22Rv1 (cell line): ENCODE data around the gene STAM.
"Not testable (repeated sequence)": the region's sequence is repeated elsewhere in the genome, so short reads cannot be mapped to it uniquely, and the experiment has no call there.

Experiments used
- H3K27ac ChIP-seq: fragments of 450-650 bp; 2 replicates; pipeline ENCODE4 v1.5.1; 2017
- ZFX ChIP-seq: fragments of 450-650 bp; IDR thresholded peaks from 2 replicates; pipeline ENCODE4 v1.6.1; 2017; ENCODE audit warnings: antibody characterized with exemption, borderline replicate concordance
- TF ChIP-seq, protein P1 (sequence below): fragments of 450-650 bp; IDR thresholded peaks from 2 replicates; pipeline ENCODE4 v1.5.1; 2017; ENCODE audit warnings: mild to moderate bottlenecking

STAM gene

DNA sequence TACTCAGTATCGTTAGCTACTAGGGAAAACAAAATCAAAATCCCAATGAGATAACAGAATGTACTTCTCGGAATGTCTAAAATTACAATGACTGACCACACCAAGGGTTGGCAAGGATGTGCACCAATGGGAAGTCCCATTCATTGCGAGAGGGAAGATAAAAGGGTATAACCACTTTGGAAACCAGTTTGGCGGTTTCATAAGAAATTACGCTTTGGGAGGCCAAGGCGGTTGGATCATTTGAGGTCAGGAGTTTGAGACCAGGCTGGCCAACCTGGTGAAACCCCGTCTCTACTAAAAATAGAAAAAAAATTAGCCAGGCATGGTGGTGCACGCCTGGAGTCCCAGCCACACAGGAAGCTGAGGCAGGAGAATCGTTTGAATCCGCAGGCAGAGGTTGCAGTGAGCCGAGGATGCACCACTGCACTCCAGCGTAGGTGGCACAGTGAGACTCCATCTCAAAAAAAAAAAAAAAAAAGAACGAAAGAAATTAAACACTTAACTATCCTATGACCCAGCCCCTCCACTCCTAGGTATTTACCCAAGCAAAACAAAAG is 34.4 kb upstream of the STAM start:
- TF ChIP-seq, protein P1, sequence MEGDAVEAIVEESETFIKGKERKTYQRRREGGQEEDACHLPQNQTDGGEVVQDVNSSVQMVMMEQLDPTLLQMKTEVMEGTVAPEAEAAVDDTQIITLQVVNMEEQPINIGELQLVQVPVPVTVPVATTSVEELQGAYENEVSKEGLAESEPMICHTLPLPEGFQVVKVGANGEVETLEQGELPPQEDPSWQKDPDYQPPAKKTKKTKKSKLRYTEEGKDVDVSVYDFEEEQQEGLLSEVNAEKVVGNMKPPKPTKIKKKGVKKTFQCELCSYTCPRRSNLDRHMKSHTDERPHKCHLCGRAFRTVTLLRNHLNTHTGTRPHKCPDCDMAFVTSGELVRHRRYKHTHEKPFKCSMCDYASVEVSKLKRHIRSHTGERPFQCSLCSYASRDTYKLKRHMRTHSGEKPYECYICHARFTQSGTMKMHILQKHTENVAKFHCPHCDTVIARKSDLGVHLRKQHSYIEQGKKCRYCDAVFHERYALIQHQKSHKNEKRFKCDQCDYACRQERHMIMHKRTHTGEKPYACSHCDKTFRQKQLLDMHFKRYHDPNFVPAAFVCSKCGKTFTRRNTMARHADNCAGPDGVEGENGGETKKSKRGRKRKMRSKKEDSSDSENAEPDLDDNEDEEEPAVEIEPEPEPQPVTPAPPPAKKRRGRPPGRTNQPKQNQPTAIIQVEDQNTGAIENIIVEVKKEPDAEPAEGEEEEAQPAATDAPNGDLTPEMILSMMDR: no peak
- TF ChIP-seq ZFX: no peak
- no peak overlapping the region for H3K27ac ChIP-seq

DNA sequence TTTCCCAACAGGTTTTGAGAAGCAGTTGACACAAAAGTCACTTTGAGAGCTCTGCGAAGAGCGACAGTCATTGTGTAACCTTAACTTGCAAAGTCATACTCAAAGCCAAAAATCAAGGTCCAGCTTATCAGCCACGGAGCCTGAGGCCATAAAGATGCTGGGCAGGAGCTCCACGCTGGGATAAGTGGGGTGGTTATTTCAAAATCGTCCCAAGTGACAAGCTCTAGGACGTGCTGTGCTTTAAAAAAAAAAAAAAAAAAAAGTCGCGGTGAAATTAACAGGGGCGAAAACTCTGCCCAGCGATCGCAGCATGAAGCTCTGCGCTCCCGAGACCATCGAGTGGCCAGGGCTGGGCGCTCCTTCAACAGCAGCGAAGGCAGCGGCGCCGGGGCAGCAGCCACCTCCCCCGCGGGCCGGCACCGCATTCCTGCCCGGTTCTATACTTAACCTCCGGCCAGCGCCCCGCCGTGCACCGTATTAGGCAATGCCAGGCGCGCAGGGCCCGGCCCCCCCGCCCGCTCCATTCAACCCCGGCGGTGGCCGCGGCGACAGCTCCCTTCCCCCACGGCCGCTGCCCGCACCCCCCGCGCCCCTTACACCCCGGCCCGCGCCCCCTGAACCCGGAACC is 27.4 kb upstream of the STAM start:
- no peak overlapping the region for H3K27ac ChIP-seq
- TF ChIP-seq ZFX: no peak
- TF ChIP-seq, protein P1: no peak

DNA sequence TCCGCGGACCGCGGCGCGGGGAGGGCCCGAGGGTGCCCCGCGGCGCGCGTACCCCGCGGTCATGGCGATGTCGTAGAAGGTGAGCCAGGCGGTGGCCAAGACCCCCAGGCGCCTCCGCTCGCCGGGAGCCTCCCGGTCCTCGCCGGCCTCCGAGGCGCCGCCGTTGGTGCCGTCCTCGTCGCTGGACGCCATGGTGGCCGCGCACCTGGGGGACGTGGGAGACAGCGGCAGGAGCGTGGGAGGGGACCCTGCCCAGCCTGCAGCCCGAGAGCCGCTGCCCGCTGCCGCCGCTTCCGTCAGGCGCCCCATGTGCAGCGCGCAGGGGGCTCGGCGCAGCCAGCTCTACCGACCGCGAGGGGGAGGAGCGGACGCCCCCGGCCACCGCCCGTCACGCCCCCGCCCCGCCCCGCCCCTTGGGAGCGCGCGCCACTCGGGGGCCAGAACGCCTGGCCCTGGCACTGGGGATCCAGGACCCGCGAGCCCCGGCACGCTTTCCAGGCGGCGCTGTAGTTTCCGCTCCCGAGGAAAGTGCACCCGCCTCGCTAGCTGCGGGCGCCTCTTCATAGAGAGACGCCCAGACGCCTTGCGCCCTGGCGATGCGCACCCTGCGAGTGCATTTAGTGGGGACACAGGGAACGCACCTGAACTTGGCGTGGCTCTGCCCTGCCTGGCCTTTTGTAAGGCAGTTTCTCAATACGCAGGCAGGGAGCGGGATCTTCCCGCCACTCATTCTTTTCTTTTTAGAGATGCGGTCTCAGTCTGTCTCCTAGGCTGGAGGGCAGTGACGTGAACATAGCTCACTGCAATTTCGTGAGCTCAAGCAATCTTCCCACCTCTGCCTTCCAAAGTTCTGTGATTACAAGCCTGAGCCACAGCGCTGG is 26.7 kb upstream of the STAM start, which contains the start of gene HACD1:
Gene HACD1, minus strand, starts transcription at position 344 of the 881 bp plus-strand sequence. Its CDS starts 35 bp downstream, at position 309.
- no peak within 1 kb of the TSS for H3K27ac ChIP-seq
- TF ChIP-seq, protein P1: no peak; the same call in 1 of the 2 replicates
- TF ChIP-seq ZFX: no peak

DNA sequence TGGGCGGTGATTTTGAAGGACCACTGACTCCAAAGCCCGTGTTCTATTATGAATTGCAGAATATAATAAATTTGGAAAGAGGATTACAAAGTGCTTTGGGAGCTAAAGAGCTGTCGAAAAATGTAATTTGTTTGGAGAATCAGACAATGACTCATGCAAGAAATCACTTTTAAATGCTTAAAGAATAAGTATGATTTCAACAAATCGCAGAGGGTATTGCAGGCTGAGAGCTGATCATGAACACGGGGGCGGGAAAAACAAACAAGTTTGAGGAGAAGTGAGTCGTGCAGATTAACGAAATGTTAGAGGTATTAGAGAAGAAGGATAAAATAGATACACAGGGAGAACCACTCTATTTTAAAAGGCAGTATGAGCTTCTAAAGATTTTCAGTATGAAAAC is 21.9 kb upstream of the STAM start:
- H3K27ac ChIP-seq: no peak overlapping the region
- TF ChIP-seq, protein P1: no peak
- no peak for TF ChIP-seq ZFX

DNA sequence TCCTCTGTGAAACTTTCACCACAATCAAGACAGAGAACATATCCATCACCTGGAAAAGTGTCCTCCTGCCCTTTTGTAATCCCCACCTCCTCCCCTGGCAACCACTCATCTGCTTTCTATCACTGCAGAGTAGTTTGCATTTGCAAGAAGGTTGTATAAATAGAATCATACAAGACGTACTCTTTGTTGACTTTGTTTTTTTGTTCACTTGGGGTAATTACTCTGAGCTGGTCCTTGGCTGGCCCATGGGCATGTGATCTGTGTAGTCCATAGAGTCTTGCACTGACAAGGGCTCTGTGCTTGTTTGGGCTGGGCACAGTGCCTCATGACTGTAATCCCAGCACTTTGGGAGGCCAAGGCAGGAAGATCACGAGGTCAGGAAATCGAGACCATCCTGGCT is 19.0 kb upstream of the STAM start:
- TF ChIP-seq, protein P1: no peak
- no peak for TF ChIP-seq ZFX
- no peak overlapping the region for H3K27ac ChIP-seq

DNA sequence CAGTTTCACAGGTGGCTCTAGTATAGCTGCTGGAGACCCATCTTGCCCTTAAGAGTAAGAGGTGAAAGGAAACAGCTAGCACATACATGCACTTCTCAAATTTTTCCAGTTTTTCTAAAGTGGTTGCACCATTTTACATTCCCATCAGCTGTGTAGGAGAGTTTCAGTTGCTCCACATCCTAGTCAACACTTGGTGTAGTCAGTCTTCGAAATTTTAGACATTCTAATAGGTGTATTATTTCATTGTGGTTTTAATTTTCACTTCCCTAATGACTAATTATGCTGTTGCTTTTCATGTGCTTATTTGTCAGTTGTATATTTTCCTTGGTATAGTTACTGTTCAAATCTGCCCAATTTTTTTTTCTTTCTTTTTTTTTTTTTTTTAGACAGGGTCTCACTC is 17.3 kb upstream of the STAM start:
- H3K27ac ChIP-seq: no peak overlapping the region
- no peak for TF ChIP-seq ZFX
- TF ChIP-seq, protein P1: no peak

DNA sequence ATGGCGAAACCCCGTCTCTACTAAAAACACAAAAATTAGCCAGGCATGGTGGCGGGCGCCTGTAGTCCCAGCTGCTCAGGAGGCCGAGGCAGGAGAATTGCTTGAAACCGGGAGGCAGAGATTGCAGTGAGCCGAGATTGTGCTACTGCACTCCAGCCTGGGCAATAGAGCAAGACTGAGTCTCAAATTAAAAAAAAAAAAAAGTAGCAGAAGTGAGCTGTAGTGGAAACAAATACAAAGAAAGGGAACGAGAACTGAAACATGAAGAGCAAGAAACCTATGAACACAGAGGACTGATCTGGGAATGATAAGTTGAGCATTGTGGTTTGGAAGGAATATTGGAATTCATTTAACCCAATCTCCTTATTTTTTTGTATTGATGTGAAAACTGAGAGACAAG is 11.4 kb upstream of the STAM start:
- not testable (repeated sequence) for H3K27ac ChIP-seq
